SK-N-SH treated with all-trans-retinoic acid at 6 μM for 48 hours (cell line): ENCODE measurements around the gene ZFHX2.

Source experiments
- ATAC-seq: fragments of 200-7000 bp; cut with Tn5 transposase; 3 replicates; pipeline ENCODE4 v1.9.1; 2020; ENCODE audit warnings: mild to moderate bottlenecking, moderate library complexity
- ARNTL ChIP-seq: fragments of 450-650 bp; formaldehyde crosslinking; IDR thresholded peaks from 2 replicates; pipeline ENCODE4 v1.5.0; 2020; ENCODE audit warnings: low read depth, mild to moderate bottlenecking, moderate library complexity, borderline replicate concordance
- BACH2 ChIP-seq: fragments of 250-450 bp; sonication (Bioruptor Pico); IDR thresholded peaks from 2 replicates; pipeline ENCODE4 v1.9.0; 2021; ENCODE audit warnings: mild to moderate bottlenecking, borderline replicate concordance
- CSDC2 ChIP-seq: fragments of 250-450 bp; sonication (Bioruptor Pico); IDR thresholded peaks from 2 replicates; pipeline ENCODE4 v1.5.0; 2020; ENCODE audit warnings: mild to moderate bottlenecking, moderate library complexity
- ESRRG ChIP-seq: fragments of 250-450 bp; sonication (Bioruptor Pico); IDR thresholded peaks from 2 replicates; pipeline ENCODE4 v1.6.1; 2021; ENCODE audit warnings: mild to moderate bottlenecking
- GLIS3 ChIP-seq: fragments of 250-450 bp; sonication (Bioruptor Pico); IDR thresholded peaks from 2 replicates; pipeline ENCODE4 v1.5.0; 2020; ENCODE audit warnings: mild to moderate bottlenecking, moderate library complexity
- ISL1 ChIP-seq: fragments of 250-450 bp; sonication (Bioruptor Pico); IDR thresholded peaks from 2 replicates; pipeline ENCODE4 v2.1.2; 2022; ENCODE audit warnings: mild to moderate bottlenecking, moderate library complexity
- OSR1 ChIP-seq: fragments of 250-450 bp; sonication (Bioruptor Pico); IDR thresholded peaks from 2 replicates; pipeline ENCODE4 v1.8.0; 2022; ENCODE audit warnings: moderate library complexity, mild to moderate bottlenecking, inconsistent platforms
- PATZ1 ChIP-seq: fragments of 250-450 bp; sonication (Bioruptor Pico); IDR thresholded peaks from 2 replicates; pipeline ENCODE4 v1.8.0; 2020; ENCODE audit warnings: mild to moderate bottlenecking, moderate library complexity, borderline replicate concordance
- PPARA ChIP-seq: fragments of 250-450 bp; sonication (Bioruptor Pico); IDR thresholded peaks from 2 replicates; pipeline ENCODE4 v1.5.0; 2020; ENCODE audit warnings: mild to moderate bottlenecking, borderline replicate concordance
- RARB ChIP-seq: fragments of 250-450 bp; sonication (Bioruptor Pico); IDR thresholded peaks from 2 replicates; pipeline ENCODE4 v1.8.0; 2021; ENCODE audit warnings: mild to moderate bottlenecking, moderate library complexity
- SNAI2 ChIP-seq: fragments of 250-450 bp; sonication (Bioruptor Pico); IDR thresholded peaks from 2 replicates; pipeline ENCODE4 v1.5.0; 2020; ENCODE audit warnings: mild to moderate bottlenecking, moderate library complexity
- TCF4 ChIP-seq: fragments of 250-450 bp; sonication (Bioruptor Pico); IDR thresholded peaks from 2 replicates; pipeline ENCODE4 v1.8.0; 2021; ENCODE audit warnings: mild to moderate bottlenecking, moderate library complexity, borderline replicate concordance
- TOX ChIP-seq: fragments of 250-450 bp; sonication (Bioruptor Pico); IDR thresholded peaks from 2 replicates; pipeline ENCODE4 v1.8.0; 2021; ENCODE audit warnings: mild to moderate bottlenecking, moderate library complexity, borderline replicate concordance
- ZC3H10 ChIP-seq: fragments of 250-450 bp; sonication (Bioruptor Pico); IDR thresholded peaks from 2 replicates; pipeline ENCODE4 v1.5.1; 2021; ENCODE audit warnings: mild to moderate bottlenecking, moderate library complexity
- ZFP3 ChIP-seq: fragments of 250-450 bp; sonication (Bioruptor Pico); IDR thresholded peaks from 2 replicates; pipeline ENCODE4 v1.5.0; 2020; ENCODE audit warnings: mild to moderate bottlenecking, moderate library complexity
- ZFP30 ChIP-seq: fragments of 450-650 bp; formaldehyde crosslinking; IDR thresholded peaks from 2 replicates; pipeline ENCODE4 v1.5.0; 2022; ENCODE audit warnings: mild to moderate bottlenecking, moderate library complexity
- ZNF565 ChIP-seq: fragments of 450-650 bp; formaldehyde crosslinking; conservative IDR thresholded peaks from 2 replicates; pipeline ENCODE4 v1.5.0; 2020; ENCODE audit warnings: low read depth, mild to moderate bottlenecking, moderate library complexity
- ZNF70 ChIP-seq: fragments of 450-650 bp; formaldehyde crosslinking; IDR thresholded peaks from 2 replicates; pipeline ENCODE4 v1.5.0; 2020; ENCODE audit warnings: mild to moderate bottlenecking, moderate library complexity
- ZNF8 ChIP-seq: fragments of 450-650 bp; formaldehyde crosslinking; IDR thresholded peaks from 2 replicates; pipeline ENCODE4 v1.5.0; 2020; ENCODE audit warnings: mild to moderate bottlenecking, moderate library complexity
- TF ChIP-seq, protein P1 (sequence below): fragments of 250-450 bp; sonication (Bioruptor Pico); IDR thresholded peaks from 2 replicates; pipeline ENCODE4 v1.5.1; 2021; ENCODE audit warnings: mild to moderate bottlenecking, moderate library complexity
- TF ChIP-seq, protein P2 (sequence below): fragments of 250-450 bp; sonication (Bioruptor Pico); IDR thresholded peaks from 2 replicates; pipeline ENCODE4 v1.5.0; 2020; ENCODE audit warnings: mild to moderate bottlenecking, moderate library complexity
- TF ChIP-seq, protein P3 (sequence below): fragments of 250-450 bp; sonication (Bioruptor Pico); IDR thresholded peaks from 2 replicates; pipeline ENCODE4 v1.5.1; 2020; ENCODE audit warnings: low read depth, mild to moderate bottlenecking, moderate library complexity

The ZFHX2 gene

GRCh38 chr14:23486036-23486435, 65.5 kb downstream of the ZFHX2 start:
- TF ChIP-seq ZNF565 (CRISPR knock-in tag) (no peak), TCF4 (no peak), GLIS3 (CRISPR knock-in tag) (no peak), BACH2 (CRISPR knock-in tag) (no peak), ZC3H10 (CRISPR knock-in tag) (no peak), PATZ1 (CRISPR knock-in tag) (no peak), SNAI2 (CRISPR knock-in tag) (no peak), ISL1 (CRISPR knock-in tag) (no peak), RARB (CRISPR knock-in tag) (no peak)
- TF ChIP-seq, protein P1, sequence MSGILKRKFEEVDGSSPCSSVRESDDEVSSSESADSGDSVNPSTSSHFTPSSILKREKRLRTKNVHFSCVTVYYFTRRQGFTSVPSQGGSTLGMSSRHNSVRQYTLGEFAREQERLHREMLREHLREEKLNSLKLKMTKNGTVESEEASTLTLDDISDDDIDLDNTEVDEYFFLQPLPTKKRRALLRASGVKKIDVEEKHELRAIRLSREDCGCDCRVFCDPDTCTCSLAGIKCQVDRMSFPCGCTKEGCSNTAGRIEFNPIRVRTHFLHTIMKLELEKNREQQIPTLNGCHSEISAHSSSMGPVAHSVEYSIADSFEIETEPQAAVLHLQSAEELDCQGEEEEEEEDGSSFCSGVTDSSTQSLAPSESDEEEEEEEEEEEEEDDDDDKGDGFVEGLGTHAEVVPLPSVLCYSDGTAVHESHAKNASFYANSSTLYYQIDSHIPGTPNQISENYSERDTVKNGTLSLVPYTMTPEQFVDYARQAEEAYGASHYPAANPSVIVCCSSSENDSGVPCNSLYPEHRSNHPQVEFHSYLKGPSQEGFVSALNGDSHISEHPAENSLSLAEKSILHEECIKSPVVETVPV (CRISPR knock-in tag), result no peak
- TF ChIP-seq, protein P2, sequence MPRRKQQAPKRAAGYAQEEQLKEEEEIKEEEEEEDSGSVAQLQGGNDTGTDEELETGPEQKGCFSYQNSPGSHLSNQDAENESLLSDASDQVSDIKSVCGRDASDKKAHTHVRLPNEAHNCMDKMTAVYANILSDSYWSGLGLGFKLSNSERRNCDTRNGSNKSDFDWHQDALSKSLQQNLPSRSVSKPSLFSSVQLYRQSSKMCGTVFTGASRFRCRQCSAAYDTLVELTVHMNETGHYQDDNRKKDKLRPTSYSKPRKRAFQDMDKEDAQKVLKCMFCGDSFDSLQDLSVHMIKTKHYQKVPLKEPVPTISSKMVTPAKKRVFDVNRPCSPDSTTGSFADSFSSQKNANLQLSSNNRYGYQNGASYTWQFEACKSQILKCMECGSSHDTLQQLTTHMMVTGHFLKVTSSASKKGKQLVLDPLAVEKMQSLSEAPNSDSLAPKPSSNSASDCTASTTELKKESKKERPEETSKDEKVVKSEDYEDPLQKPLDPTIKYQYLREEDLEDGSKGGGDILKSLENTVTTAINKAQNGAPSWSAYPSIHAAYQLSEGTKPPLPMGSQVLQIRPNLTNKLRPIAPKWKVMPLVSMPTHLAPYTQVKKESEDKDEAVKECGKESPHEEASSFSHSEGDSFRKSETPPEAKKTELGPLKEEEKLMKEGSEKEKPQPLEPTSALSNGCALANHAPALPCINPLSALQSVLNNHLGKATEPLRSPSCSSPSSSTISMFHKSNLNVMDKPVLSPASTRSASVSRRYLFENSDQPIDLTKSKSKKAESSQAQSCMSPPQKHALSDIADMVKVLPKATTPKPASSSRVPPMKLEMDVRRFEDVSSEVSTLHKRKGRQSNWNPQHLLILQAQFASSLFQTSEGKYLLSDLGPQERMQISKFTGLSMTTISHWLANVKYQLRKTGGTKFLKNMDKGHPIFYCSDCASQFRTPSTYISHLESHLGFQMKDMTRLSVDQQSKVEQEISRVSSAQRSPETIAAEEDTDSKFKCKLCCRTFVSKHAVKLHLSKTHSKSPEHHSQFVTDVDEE (CRISPR knock-in tag), result no peak
- ATAC-seq, result no peak

GRCh38 chr14:23485326-23485725, 66.2 kb downstream of the ZFHX2 start:
- ATAC-seq, result no peak
- TF ChIP-seq RARB (CRISPR knock-in tag) (no peak), PPARA (CRISPR knock-in tag) (no peak), CSDC2 (CRISPR knock-in tag) (no peak), ZFP30 (CRISPR knock-in tag) (no peak), ZNF70 (no peak), BACH2 (CRISPR knock-in tag) (no peak), OSR1 (CRISPR knock-in tag) (no peak), PATZ1 (CRISPR knock-in tag) (no peak), ISL1 (CRISPR knock-in tag) (no peak), ARNTL (no peak), ZFP3 (CRISPR knock-in tag) (no peak), GLIS3 (CRISPR knock-in tag) (no peak), TCF4 (no peak), ESRRG (CRISPR knock-in tag) (no peak), ZC3H10 (CRISPR knock-in tag) (no peak)
- TF ChIP-seq, protein P1 (CRISPR knock-in tag), result no peak

GRCh38 chr14:23483236-23483854, 68.2 kb downstream of the ZFHX2 start:
- peak; percentile 92 for ATAC-seq
- TF ChIP-seq ZC3H10 (CRISPR knock-in tag) (no peak), ISL1 (CRISPR knock-in tag) (no peak), OSR1 (CRISPR knock-in tag) (no peak), ESRRG (CRISPR knock-in tag) (no peak), ZNF70 (no peak), ZNF565 (CRISPR knock-in tag) (no peak), ZFP30 (CRISPR knock-in tag) (no peak), RARB (CRISPR knock-in tag) (no peak), ZNF8 (no peak), TOX (CRISPR knock-in tag) (no peak)
- TF ChIP-seq, protein P2 (CRISPR knock-in tag), result no peak
- TF ChIP-seq, protein P3, sequence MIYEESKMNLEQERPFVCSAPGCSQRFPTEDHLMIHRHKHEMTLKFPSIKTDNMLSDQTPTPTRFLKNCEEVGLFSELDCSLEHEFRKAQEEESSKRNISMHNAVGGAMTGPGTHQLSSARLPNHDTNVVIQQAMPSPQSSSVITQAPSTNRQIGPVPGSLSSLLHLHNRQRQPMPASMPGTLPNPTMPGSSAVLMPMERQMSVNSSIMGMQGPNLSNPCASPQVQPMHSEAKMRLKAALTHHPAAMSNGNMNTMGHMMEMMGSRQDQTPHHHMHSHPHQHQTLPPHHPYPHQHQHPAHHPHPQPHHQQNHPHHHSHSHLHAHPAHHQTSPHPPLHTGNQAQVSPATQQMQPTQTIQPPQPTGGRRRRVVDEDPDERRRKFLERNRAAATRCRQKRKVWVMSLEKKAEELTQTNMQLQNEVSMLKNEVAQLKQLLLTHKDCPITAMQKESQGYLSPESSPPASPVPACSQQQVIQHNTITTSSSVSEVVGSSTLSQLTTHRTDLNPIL (CRISPR knock-in tag), result no peak
